NB4 (cell line): Measurements from ENCODE around the gene TCF25.
"Not testable (repeated sequence)": the region's sequence is repeated elsewhere in the genome, so short reads cannot be mapped to it uniquely, and the experiment has no call there.

Source experiments
- DNase-seq: peaks from one replicate; pipeline ENCODE4 v3.0.0; 2010; ENCODE audit warnings: low read depth
- H3K4me3 ChIP-seq: one replicate; pipeline ENCODE4 v1.5.1; 2011; ENCODE audit warnings: mild to moderate bottlenecking, low read depth, low read length, moderate library complexity
- CTCF ChIP-seq: IDR thresholded peaks from one replicate; pipeline ENCODE4 v1.5.1; 2012; ENCODE audit warnings: low read depth, low read length
- MAX ChIP-seq: IDR thresholded peaks from 2 replicates; pipeline ENCODE4 v1.6.1; 2011; ENCODE audit warnings: low read depth, low read length
- MYC ChIP-seq: IDR thresholded peaks from 2 replicates; pipeline ENCODE4 v1.6.1; 2011; ENCODE audit warnings: low read depth, low read length
- POLR2A ChIP-seq: IDR thresholded peaks from 2 replicates; pipeline ENCODE4 v1.6.1; 2011; ENCODE audit warnings: mild to moderate bottlenecking; ENCODE audit not compliant: insufficient read length; ENCODE audit errors: extremely low read depth

Gene TCF25

GRCh38 chr16:89912143-89912542 is 38.8 kb downstream of the TCF25 start:
- no peak overlapping the region for H3K4me3 ChIP-seq
- no peak for DNase-seq
- TF ChIP-seq CTCF (no peak), MYC (no peak), POLR2A (no peak), MAX (no peak)

GRCh38 chr16:89912627-89913026 is 39.2 kb downstream of the TCF25 start:
- DNase-seq, result no peak
- TF ChIP-seq MAX, result no peak
- no peak for TF ChIP-seq POLR2A
- no peak for TF ChIP-seq MYC
- TF ChIP-seq CTCF, result no peak
- no peak overlapping the region for H3K4me3 ChIP-seq

- TF ChIP-seq CTCF (no peak), MAX (no peak), MYC (no peak), POLR2A (no peak)
- H3K4me3 ChIP-seq, result no peak overlapping the region
- DNase-seq, result no peak
These were observed 40.3 kb downstream of the TCF25 start for GRCh38 chr16:89913408-89914387.

- H3K4me3 ChIP-seq, DNase-seq: not testable (repeated sequence)
These were observed 41.4 kb downstream of the TCF25 start for GRCh38 chr16:89914642-89915285.

- H3K4me3 ChIP-seq, result no peak overlapping the region
- DNase-seq, result no peak
- TF ChIP-seq POLR2A (no peak), MAX (no peak), MYC (no peak), CTCF (no peak)
These were observed 42.2 kb downstream of the TCF25 start for GRCh38 chr16:89915303-89916232.
